Hematopoietic multipotent progenitor cell treated with erythropoietin and hydrocortisone succinate and interleukin-3 and kit ligand, for 17 days (in vitro differentiated cells): ENCODE measurements around the gene UPF1.

Experiments
- DNase-seq: peaks from one replicate; pipeline ENCODE4 v3.0.0-alpha.2; 2015; ENCODE audit warnings: low spot score

The UPF1 gene

GRCh38 chr19:18831524-18832305 is at the start of gene UPF1:
Gene UPF1 (plus strand): TSS chr19:18831959. CDS start chr19:18832210, 251 bp downstream.
- DNase-seq = peak; percentile 95

- DNase-seq = no peak
Observed at GRCh38 chr19:18782559-18783225, 49.1 kb upstream of the UPF1 start.

- no peak for DNase-seq
Observed at GRCh38 chr19:18783958-18784785, 47.6 kb upstream of the UPF1 start.

- no peak for DNase-seq
Observed at GRCh38 chr19:18784786-18785120, 47.0 kb upstream of the UPF1 start.

GRCh38 chr19:18785179-18786124 is 46.3 kb upstream of the UPF1 start:
- peak; percentile 76 for DNase-seq

GRCh38 chr19:18788529-18789421 is 43.0 kb upstream of the UPF1 start:
- DNase-seq = no peak

GRCh38 chr19:18789422-18789869 is 42.3 kb upstream of the UPF1 start:
- DNase-seq = no peak

- no peak for DNase-seq
Observed at GRCh38 chr19:18789883-18790565, 41.7 kb upstream of the UPF1 start.

- DNase-seq = no peak
Observed at GRCh38 chr19:18790566-18791314, 41.0 kb upstream of the UPF1 start, which contains the start of gene COMP. Gene COMP (minus strand): TSS chr19:18791305. CDS start chr19:18791269, 36 bp downstream.

GRCh38 chr19:18791315-18791678 is 40.5 kb upstream of the UPF1 start:
- DNase-seq = no peak

GRCh38 chr19:18792661-18793060 is 39.1 kb upstream of the UPF1 start:
- no peak for DNase-seq

GRCh38 chr19:18793144-18794028 is 38.4 kb upstream of the UPF1 start:
- no peak for DNase-seq

- DNase-seq = no peak
Observed at GRCh38 chr19:18794029-18794313, 37.8 kb upstream of the UPF1 start.

GRCh38 chr19:18794692-18795091 is 37.1 kb upstream of the UPF1 start:
- DNase-seq = no peak

- DNase-seq = no peak
Observed at GRCh38 chr19:18795540-18795939, 36.2 kb upstream of the UPF1 start.

GRCh38 chr19:18796239-18796638 is 35.5 kb upstream of the UPF1 start:
- DNase-seq = no peak

- no peak for DNase-seq
Observed at GRCh38 chr19:18798384-18799352, 33.1 kb upstream of the UPF1 start.
